Stomach (tissue), 4 donors: Measurements from ENCODE around the gene NDEL1.

ENCODE experiments used
- CTCF ChIP-seq, 7 experiments: fragments of 450-650 bp in 4 of 7; fragments of 200-600 bp in 3 of 7; sonication (generic) in 3 of 7; IDR thresholded peaks; one replicate each; pipeline ENCODE4 v1.5.1; 2016 to 2019; ENCODE audit warnings: antibody characterized with exemption in 7 of 7, control low read depth in 2 of 7, mild to moderate bottlenecking in 1 of 7
- EP300 ChIP-seq: sonication (generic); formaldehyde crosslinking; IDR thresholded peaks from one replicate; pipeline ENCODE4 v1.6.1; 2017; ENCODE audit warnings: antibody characterized with exemption
- POLR2A ChIP-seq, 4 donors: fragments of 450-650 bp; IDR thresholded peaks; one replicate each; pipeline ENCODE4 v1.6.1; 2016; ENCODE audit warnings: antibody characterized with exemption in 4 of 4, control low read depth in 2 of 4, mild to moderate bottlenecking in 1 of 4, moderate library complexity in 1 of 4
- POLR2AphosphoS5 ChIP-seq, 3 donors: sonication (generic); formaldehyde crosslinking; IDR thresholded peaks; one replicate each; pipeline ENCODE4 v1.6.1; 2016; ENCODE audit warnings: antibody characterized with exemption in 3 of 3

GRCh38 chr17:8436169-8436843 lies 622 bp downstream of the NDEL1 start:
- TF ChIP-seq CTCF (IDR thresholded peaks at IDR 0.05) (no peak), POLR2A (IDR thresholded peaks at IDR 0.05) (no peak), EP300 (no peak), POLR2AphosphoS5 (IDR thresholded peaks at IDR 0.05) (peak in 1 of 3 donors; percentile 9)
